ENCODE results near the gene ANGPTL4. TPM values are rescaled to one million over a fixed set of nuclear protein-coding genes. Genes with fewer than 3 reads are reported as not detected.
A peak's percentile ranks its signal among the peaks of the same experiment; 100 is the strongest.

Gene ANGPTL4
- total and polyA plus RNA-seq, 2 of the 13 experiments (the other 11 are each of a cell fraction or from before 2014, with no cell fraction given), result 0.80 to 21.7 TPM

- TF ChIP-seq CENPBD1 (CRISPR knock-in tag; IDR thresholded peaks at IDR 0.05; ENCODE audit: borderline replicate concordance, low read depth) (no peak), TFAP4 (IDR thresholded peaks at IDR 0.05; ENCODE audit: borderline replicate concordance, low read depth) (peak; percentile 94), SP1 (IDR thresholded peaks at IDR 0.05) (no peak), SP1 (CRISPR knock-in tag; IDR thresholded peaks at IDR 0.05) (no peak), STAT5B (CRISPR knock-in tag; IDR thresholded peaks at IDR 0.05) (no peak), HNF4G (IDR thresholded peaks at IDR 0.05; ENCODE audit: borderline replicate concordance, low read depth, low read length) (no peak), HNF4G (CRISPR knock-in tag; IDR thresholded peaks at IDR 0.05; ENCODE audit: borderline replicate concordance, low read depth) (no peak), ZBTB10 (CRISPR knock-in tag; IDR thresholded peaks at IDR 0.05; ENCODE audit: borderline replicate concordance) (no peak), TEAD3 (CRISPR knock-in tag; optimal IDR thresholded peaks at IDR 0.05; ENCODE audit: borderline replicate concordance) (peak; percentile 87), ELF3 (CRISPR knock-in tag; IDR thresholded peaks at IDR 0.05) (no peak), ZFP82 (CRISPR knock-in tag; IDR thresholded peaks at IDR 0.05; ENCODE audit: borderline replicate concordance) (0 out of 2 replicates have a peak, but pooled peaks have one; percentile 5), ZNF780A (CRISPR knock-in tag; IDR thresholded peaks at IDR 0.05) (no peak), ZNF546 (CRISPR knock-in tag; conservative IDR thresholded peaks at IDR 0.05) (no peak), ZBED4 (CRISPR knock-in tag; IDR thresholded peaks at IDR 0.05; ENCODE audit: borderline replicate concordance) (no peak), HOMEZ (CRISPR knock-in tag; IDR thresholded peaks at IDR 0.05; ENCODE audit: low read depth) (no peak), ZNF225 (CRISPR knock-in tag; IDR thresholded peaks at IDR 0.05) (no peak), SIX1 (CRISPR knock-in tag; IDR thresholded peaks at IDR 0.05; ENCODE audit: borderline replicate concordance) (peak; percentile 37; the same call in 1 of the 2 replicates), NFYB (CRISPR knock-in tag; IDR thresholded peaks at IDR 0.05) (no peak), ZNF589 (CRISPR knock-in tag; conservative IDR thresholded peaks at IDR 0.05) (no peak), RXRB (CRISPR knock-in tag; IDR thresholded peaks at IDR 0.05; ENCODE audit: borderline replicate concordance) (peak; percentile 52; the same call in 1 of the 2 replicates), RXRA (CRISPR knock-in tag; IDR thresholded peaks at IDR 0.05) (peak; percentile 69)
Measured at GRCh38 chr19:8361921-8362793, 1.8 kb upstream of the ANGPTL4 start (continued).
